Left lobe of liver (tissue), 2 donors: ENCODE data around the gene RASSF8. TPM values are rescaled to one million over a fixed set of nuclear protein-coding genes. Genes with fewer than 3 reads are reported as not detected.

Experiments
- ATAC-seq: fragments of 200-7000 bp; cut with Tn5 transposase; one replicate; pipeline ENCODE4 v1.9.1; 2020; ENCODE audit warnings: mild to moderate bottlenecking, moderate library complexity
- DNase-seq: peaks from one replicate; pipeline ENCODE4 v3.0.0-alpha.2; 2020; ENCODE audit warnings: low spot score
- total RNA-seq: library from RNA; stranded (reverse); gene quantifications from one replicate; pipeline ENCODE4 v1.2.1, GENCODE V29; 2021
- donor health status: DM: no; HTN: no; CAD: no; lungs with moderate emphysema.
- donor health status: DM: no; HTN: yes; CAD: no.

RASSF8 gene
- total RNA-seq, 1 donor from 2014 or later = 9.0 TPM

GRCh38 chr12:25992026-25992782, 33.7 kb downstream of the RASSF8 start:
- ATAC-seq (no peak), DNase-seq (no peak)

- no peak for DNase-seq
- ATAC-seq = no peak
These were observed 35.6 kb downstream of the RASSF8 start for GRCh38 chr12:25993901-25994651.

GRCh38 chr12:25994901-25995625, 36.6 kb downstream of the RASSF8 start:
- ATAC-seq = no peak
- no peak for DNase-seq

- ATAC-seq = no peak
- no peak for DNase-seq
These were observed 37.4 kb downstream of the RASSF8 start for GRCh38 chr12:25995906-25996305.

- DNase-seq (no peak), ATAC-seq (no peak)
These were observed 38.2 kb downstream of the RASSF8 start for GRCh38 chr12:25996677-25997076.

- DNase-seq (no peak), ATAC-seq (no peak)
These were observed 38.9 kb downstream of the RASSF8 start for GRCh38 chr12:25997201-25997963.

GRCh38 chr12:26000898-26001297, 42.4 kb downstream of the RASSF8 start:
- DNase-seq = no peak
- ATAC-seq = no peak

GRCh38 chr12:26001530-26001929, 43.0 kb downstream of the RASSF8 start:
- ATAC-seq (no peak), DNase-seq (no peak)

GRCh38 chr12:26003065-26003464, 44.6 kb downstream of the RASSF8 start:
- ATAC-seq (no peak), DNase-seq (no peak)

GRCh38 chr12:26007566-26007965, 49.1 kb downstream of the RASSF8 start:
- DNase-seq = no peak
- ATAC-seq = no peak

- DNase-seq = no peak
- no peak for ATAC-seq
These were observed 51.1 kb downstream of the RASSF8 start for GRCh38 chr12:26009593-26009992.

GRCh38 chr12:26010293-26010821, 51.9 kb downstream of the RASSF8 start:
- DNase-seq = no peak
- no peak for ATAC-seq

GRCh38 chr12:26011099-26011498, 52.6 kb downstream of the RASSF8 start:
- DNase-seq (no peak), ATAC-seq (no peak)

- no peak for DNase-seq
These were observed 55.6 kb downstream of the RASSF8 start for GRCh38 chr12:26014085-26014484.

GRCh38 chr12:26016516-26016915, 58.0 kb downstream of the RASSF8 start:
- ATAC-seq = no peak
- DNase-seq = no peak

More at GRCh38 chr12:26014085-26014484, 55.6 kb downstream of the RASSF8 start:
- ATAC-seq = no peak

GRCh38 chr12:26017484-26018211, 59.2 kb downstream of the RASSF8 start:
- peak; percentile 84 for ATAC-seq
- peak; percentile 45 for DNase-seq

- DNase-seq (no peak), ATAC-seq (peak; percentile 18)
These were observed 60.4 kb downstream of the RASSF8 start for GRCh38 chr12:26018926-26019325.

- no peak for ATAC-seq
- DNase-seq = no peak
These were observed 63.1 kb downstream of the RASSF8 start for GRCh38 chr12:26021534-26021933.

GRCh38 chr12:26022043-26022442, 63.6 kb downstream of the RASSF8 start:
- ATAC-seq (no peak), DNase-seq (no peak)

GRCh38 chr12:26026713-26027112, 68.2 kb downstream of the RASSF8 start:
- DNase-seq = no peak
- no peak for ATAC-seq
